Stimulated activated CD8-positive, alpha-beta memory T cell treated with anti-CD3 and anti-CD28 coated beads, Interleukin-15, amount 100 ng/mL, for 24 hours (primary cell): ENCODE measurements around the gene PLK3.
"Not testable (repeated sequence)": the region's sequence is repeated elsewhere in the genome, so short reads cannot be mapped to it uniquely, and the experiment has no call there.

Experiments
- DNase-seq: peaks from one replicate; pipeline ENCODE4 v3.0.0-alpha.2; 2020; ENCODE audit warnings: low read depth

Gene PLK3

DNA sequence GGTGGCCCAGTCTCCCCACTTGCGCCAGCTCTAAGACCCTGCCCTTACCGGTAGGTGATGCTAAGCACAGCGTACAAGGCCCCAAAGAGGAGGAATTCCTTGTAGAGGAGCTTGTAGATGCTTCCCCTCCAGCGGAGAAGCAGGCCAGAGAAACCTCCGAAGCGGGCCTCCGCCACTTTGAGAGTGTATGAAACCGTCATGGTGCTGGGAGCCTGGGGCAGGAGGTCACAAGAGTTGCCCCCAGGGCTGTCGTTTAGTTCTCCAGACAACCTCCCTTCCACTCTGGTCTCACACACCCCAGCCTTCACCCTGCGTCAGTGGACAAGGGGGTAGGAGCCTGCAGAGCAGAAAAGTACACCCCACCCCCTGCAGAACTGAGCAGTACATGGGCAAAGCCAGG is 12.7 kb upstream of the PLK3 start:
- DNase-seq, result no peak

GRCh38 chr1:44788120-44788860 is 11.9 kb upstream of the PLK3 start, which contains the start of gene BEST4:
Gene BEST4, minus strand, starts transcription at chr1:44788170. Its CDS starts 465 bp downstream, at chr1:44787705.
- DNase-seq, result no peak

DNA sequence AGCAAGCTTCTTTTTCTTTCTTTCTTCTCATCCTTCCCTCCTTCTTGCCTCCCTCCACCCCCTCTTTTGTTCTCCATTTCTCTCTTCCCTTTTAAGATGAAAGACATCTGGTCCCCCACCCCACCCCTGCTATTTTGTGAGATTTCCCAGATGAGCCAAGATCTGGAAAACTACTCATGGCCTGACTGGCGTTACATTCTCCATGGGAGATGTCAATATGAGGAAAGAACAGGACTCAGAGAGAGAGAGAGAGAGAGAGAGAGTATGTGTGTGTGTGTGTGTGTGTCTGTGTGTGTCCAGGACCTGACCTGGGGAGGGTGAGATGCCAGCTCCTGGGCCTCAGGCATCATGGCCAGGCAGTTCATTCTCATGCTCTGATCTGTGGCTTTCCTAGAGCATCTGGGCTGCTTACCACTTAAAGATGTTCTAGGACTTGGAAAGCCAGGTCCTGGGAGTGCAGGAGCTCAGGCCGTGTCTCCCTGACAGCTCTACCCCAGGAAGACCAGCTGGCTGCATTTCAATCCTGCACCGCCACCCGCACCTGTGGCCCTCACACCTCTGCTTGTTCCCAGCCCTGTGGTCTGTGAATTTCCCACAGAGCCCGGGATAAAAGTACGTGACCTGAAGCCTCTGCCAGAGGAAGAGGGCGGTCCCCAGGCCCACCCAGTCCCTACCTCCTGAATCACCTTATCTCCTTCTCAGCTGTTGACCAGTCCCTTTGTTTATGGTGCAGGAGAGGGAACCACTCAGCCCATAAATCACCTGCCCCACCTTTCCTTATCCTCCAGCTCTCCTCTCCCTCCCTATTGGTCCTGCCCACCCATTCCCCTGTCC is 9.0 kb upstream of the PLK3 start:
- no peak for DNase-seq

- no peak for DNase-seq
Observed at GRCh38 chr1:44792736-44793502, 7.3 kb upstream of the PLK3 start.

- not testable (repeated sequence) for DNase-seq
Observed at GRCh38 chr1:44797886-44798285, 2.3 kb upstream of the PLK3 start.

- no peak for DNase-seq
Observed at GRCh38 chr1:44798481-44799365, 1.5 kb upstream of the PLK3 start.

GRCh38 chr1:44801491-44802305 is 1.5 kb downstream of the PLK3 start:
- no peak for DNase-seq

GRCh38 chr1:44802306-44803061 is 2.3 kb downstream of the PLK3 start:
- no peak for DNase-seq

GRCh38 chr1:44803062-44803311 is 2.8 kb downstream of the PLK3 start:
- DNase-seq, result no peak

DNA sequence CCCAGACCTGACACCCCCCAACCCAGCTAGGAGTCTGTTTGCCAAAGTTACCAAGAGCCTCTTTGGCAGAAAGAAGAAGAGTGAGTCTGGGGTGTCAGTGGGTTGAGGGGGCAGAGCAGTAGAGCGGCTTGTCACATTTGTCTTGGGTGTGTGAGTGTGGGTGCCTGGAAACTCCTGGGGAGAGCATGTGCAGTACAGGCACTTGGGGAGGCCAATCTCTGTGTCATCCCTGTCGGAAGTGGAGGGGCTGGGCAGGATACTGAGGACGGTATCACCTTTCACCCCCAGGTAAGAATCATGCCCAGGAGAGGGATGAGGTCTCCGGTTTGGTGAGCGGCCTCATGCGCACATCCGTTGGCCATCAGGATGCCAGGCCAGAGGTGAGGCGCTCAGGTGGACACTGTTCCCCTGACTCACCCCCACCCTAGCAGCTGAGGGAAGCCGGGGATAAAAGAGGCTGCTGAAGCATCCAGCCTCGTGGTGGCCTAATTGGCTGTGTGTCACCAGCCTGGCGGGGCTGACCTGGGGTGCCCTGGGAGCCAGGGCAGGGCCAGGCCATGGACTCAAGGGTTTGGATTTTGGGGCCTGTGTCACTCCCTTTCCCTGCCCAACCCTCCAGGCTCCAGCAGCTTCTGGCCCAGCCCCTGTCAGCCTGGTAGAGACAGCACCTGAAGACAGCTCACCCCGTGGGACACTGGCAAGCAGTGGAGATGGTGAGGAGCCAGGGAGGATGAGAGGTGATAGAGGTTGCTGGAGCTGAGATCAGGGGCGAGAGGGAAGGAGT is 3.3 kb downstream of the PLK3 start:
- no peak for DNase-seq

DNA sequence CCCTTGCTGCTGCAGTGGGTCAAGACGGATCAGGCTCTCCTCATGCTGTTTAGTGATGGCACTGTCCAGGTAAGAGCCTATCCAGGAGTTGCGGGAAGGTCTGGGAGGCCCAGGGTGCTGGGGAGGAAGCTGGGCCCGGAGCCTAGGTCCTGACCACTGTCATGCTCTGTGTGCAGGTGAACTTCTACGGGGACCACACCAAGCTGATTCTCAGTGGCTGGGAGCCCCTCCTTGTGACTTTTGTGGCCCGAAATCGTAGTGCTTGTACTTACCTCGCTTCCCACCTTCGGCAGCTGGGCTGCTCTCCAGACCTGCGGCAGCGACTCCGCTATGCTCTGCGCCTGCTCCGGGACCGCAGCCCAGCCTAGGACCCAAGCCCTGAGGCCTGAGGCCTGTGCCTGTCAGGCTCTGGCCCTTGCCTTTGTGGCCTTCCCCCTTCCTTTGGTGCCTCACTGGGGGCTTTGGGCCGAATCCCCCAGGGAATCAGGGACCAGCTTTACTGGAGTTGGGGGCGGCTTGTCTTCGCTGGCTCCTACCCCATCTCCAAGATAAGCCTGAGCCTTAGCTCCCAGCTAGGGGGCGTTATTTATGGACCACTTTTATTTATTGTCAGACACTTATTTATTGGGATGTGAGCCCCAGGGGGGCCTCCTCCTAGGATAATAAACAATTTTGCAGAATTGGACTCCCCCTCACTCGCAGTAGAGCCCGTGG is 5.3 kb downstream of the PLK3 start:
- DNase-seq, result no peak

DNA sequence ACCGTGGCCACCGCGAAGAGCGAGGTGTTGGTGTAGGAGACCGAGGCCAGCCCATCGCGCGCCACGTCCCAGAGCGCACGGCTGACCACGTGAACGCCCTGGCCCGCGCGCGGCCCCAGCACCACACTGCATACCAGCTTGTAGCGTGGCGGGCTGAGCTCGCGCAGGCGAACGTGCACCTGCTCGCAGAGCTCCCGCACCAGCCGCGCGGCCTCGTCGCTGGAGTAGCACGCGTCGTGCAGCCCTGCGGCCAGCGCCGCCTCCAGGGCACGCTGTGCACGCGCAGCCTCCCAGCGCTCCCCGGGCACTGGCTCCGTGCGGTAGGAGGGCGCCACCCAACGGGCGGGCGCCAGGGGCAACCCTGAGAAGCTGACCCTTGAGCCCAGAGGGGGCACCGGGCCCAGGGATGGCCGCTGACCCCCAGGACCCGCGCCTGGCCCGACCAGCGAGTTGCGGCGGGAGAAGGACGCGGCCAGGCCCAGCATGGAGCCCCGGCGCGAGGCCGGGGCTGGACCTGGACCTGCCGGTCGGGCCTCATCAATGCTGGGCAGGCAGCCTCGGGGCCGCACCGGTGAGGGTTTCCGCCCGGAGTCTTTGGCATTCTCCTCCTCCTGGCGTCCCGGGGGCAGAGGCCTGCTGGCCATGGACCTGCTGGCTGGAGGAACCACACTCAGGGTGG is 6.0 kb downstream of the PLK3 start:
- no peak for DNase-seq

DNA sequence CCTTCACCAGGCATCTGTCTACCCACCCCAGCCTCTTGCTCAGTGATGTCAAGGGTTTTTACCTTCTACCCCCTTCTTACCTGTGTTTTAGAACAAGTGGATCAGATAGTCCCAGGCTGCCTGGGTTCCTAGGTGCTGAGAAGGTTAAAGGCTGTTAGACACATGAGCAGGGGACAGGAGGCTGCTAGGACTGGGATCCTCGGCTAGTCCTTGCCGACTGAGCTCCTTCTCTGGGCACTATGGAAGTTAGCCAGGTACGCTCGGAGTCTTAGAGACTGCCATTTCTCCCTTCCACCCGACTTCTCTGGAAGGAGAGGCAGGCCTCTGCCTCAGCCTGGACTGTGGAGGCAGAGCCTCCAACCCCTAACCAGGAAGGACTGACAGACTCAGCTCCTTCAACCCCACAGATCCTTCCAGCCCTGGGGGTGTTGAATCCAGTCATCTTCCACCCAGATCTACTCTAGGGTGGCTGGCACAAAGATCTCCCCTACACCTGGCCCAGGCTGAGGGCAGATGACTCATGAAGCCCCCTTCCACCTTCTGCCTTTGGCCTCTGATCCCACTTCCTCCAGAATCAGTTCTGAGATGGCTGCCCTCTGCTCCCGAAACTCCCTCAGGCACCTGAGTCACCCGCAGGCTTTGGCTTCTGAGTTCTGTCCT is 6.7 kb downstream of the PLK3 start, which contains the start of gene DYNLT4:
TSS of gene DYNLT4 (minus strand) at position 648 of the 660 bp plus-strand sequence. CDS start 683 bp downstream, outside the sequence.
- no peak for DNase-seq

DNA sequence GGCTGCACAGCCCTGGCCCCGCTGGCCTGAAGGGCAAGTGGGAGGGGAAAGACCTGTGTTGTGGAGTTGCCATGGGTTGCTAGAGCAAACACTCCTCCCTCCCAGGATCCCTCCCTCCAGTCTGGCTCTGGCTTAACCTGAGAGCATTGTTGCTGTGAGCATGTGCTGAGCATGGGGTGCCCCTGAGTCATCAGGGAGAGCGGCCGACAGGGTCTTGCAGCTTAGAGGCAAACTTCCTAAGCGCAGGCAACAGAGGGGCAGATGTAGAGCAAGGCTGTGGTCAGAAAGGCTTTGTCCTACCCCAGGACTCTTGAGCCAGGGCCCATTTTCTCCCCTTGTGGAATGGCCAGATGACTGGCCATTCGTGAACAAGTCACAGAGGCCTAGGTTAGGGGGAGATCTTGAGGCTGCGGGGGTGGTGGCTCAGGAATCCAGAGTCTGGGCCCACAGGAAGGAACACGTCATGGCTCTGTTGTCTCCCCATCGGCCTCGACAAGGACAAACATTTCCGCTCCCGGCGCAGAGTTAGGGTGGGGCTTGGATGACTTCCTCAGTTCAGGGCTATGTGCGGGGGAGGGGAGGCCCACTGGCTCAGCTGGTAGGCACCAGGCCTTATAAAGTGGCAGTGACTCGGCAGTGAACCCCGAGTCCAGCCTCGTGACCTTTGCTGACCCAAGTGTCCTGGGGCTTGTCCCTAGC is 7.3 kb downstream of the PLK3 start:
- DNase-seq, result no peak

DNA sequence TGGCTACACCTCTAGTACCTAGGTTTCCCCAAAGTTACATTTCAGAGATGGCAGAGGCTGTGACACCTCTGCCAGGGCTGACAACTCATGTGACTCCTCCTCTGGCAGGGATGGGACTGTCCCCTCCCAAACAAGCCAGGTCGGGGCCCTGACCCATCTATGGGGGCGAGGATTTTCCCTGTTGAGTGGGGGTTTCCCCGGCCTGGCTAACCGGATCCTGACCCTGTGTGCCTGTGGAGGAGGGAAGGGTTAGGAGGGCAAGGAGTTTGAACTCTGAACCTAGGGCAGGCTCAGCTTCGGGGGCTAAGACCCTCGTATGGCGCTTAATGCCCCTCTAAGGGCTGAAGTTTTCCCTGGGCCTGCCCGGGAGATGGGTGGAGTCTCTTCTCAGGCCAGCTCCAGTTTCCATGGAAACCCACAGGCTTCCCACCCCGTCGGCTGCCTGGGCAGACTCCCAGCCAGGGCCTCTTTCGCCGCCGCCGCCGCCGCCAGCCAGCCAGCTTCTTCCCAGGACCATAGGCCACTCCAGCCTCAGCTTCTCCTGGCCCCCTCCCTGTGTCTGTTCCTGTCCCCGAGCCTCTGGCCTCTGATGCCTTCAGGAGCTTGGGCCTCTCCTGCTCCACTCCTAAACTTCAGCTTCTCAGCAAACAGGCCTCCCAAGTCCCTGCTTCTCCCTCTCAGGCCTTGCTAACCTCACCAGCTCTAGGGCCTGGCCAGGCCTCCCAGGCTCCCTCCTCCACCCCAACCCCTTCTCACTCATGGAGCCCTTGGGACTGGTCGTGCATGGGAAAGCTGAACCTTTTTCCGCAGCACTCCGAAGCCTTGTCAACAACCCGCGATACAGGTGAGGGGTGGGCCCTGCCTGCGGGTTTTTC is 8.1 kb downstream of the PLK3 start, which contains the start of gene BTBD19:
TSS of gene BTBD19 (plus strand) at position 461 of the 875 bp plus-strand sequence. CDS start at position 759, 298 bp downstream.
- DNase-seq, result no peak
